Right lobe of liver (tissue), 4 donors: ENCODE results near the gene HECTD4.

Experiments used
- POLR2A ChIP-seq: fragments of 450-650 bp; IDR thresholded peaks from one replicate; pipeline ENCODE4 v1.6.1; 2017; ENCODE audit warnings: antibody characterized with exemption, mild to moderate bottlenecking
- TF ChIP-seq, protein P1 (sequence below), 4 donors: fragments of 200-600 bp in 3 of 4; fragments of 450-650 bp in 1 of 4; IDR thresholded peaks; one replicate each; pipeline versions ENCODE4 v1.5.1 to v1.8.0; 2016 to 2022; ENCODE audit warnings: antibody characterized with exemption in 4 of 4, mild to moderate bottlenecking in 2 of 4
- donor health status: DM: no; HTN: no; CAD: no.
- donor health status: DM: no; HTN: no; CAD: no.
- donor health status: DM: no; HTN: yes; CAD: no.

DNA sequence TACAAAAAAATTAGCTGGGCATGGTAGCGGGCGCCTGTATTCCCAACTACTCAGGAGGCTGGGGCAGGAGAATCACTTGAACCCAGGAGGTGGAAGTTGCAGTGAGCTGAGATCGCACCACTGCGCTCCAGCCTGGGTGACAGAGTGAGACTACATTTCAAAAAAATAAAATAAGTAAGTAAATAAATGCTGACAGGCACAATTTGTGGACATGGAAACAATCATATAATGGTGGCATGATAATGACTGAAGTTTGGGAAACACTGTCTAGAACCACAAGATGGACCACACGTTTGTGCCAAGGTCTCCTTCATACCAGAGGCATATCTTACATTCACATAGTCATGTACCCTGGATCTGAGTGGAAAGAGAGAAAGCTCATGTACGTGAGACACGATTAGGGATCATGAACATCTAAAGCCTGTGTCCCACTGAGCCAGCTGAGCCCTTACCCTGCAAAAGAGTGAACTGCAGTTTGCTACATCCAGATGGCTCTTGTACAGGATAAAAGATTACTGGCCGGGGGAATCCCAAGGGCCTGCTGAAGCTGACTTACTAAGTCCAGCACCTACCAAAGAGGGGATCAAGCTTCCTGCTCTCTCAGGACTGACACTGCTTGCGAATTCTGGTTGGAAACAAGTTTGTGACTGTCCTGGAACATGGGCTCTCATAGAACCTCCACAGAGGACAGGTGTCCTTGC, 194.0 kb downstream of the HECTD4 start:
- TF ChIP-seq, protein P1, sequence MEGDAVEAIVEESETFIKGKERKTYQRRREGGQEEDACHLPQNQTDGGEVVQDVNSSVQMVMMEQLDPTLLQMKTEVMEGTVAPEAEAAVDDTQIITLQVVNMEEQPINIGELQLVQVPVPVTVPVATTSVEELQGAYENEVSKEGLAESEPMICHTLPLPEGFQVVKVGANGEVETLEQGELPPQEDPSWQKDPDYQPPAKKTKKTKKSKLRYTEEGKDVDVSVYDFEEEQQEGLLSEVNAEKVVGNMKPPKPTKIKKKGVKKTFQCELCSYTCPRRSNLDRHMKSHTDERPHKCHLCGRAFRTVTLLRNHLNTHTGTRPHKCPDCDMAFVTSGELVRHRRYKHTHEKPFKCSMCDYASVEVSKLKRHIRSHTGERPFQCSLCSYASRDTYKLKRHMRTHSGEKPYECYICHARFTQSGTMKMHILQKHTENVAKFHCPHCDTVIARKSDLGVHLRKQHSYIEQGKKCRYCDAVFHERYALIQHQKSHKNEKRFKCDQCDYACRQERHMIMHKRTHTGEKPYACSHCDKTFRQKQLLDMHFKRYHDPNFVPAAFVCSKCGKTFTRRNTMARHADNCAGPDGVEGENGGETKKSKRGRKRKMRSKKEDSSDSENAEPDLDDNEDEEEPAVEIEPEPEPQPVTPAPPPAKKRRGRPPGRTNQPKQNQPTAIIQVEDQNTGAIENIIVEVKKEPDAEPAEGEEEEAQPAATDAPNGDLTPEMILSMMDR (IDR thresholded peaks at IDR 0.05) = no peak
- TF ChIP-seq POLR2A = no peak
